SU-DHL-6 (cell line): ENCODE measurements around the gene OSER1.

Experiments
- H2AFZ ChIP-seq: fragments of 200-600 bp; sonication (generic); 2 replicates; pipeline ENCODE4 v1.6.1; 2014; ENCODE audit warnings: low read depth, mild to moderate bottlenecking, moderate library complexity, mixed read lengths, antibody characterized with exemption, low read length; ENCODE audit not compliant: severe bottlenecking
- H3F3A ChIP-seq: fragments of 200-600 bp; shearing (Covaris generic); 2 replicates; pipeline ENCODE4 v1.6.0; 2016; ENCODE audit warnings: antibody characterized with exemption, mild to moderate bottlenecking; ENCODE audit not compliant: insufficient read depth
- H3K27ac ChIP-seq: fragments of 200-600 bp; sonication (generic); 2 replicates; pipeline ENCODE4 v1.5.1; 2016; ENCODE audit warnings: low read depth, mild to moderate bottlenecking, low read length, moderate library complexity, mixed read lengths
- H3K27me3 ChIP-seq: fragments of 200-600 bp; sonication (generic), shearing (Covaris generic); 2 replicates; pipeline ENCODE4 v1.6.0; 2014; ENCODE audit warnings: mild to moderate bottlenecking, low read length
- H3K36me3 ChIP-seq: fragments of 200-600 bp; sonication (generic); 2 replicates; pipeline ENCODE4 v1.6.1; 2014; ENCODE audit warnings: mild to moderate bottlenecking, low read length, mixed read lengths
- H3K4me2 ChIP-seq: fragments of 300-600, 200-600 bp; shearing (Covaris generic), sonication (generic); 2 replicates; pipeline ENCODE4 v1.6.0; 2014; ENCODE audit warnings: low read length, low read depth, mild to moderate bottlenecking; ENCODE audit not compliant: poor library complexity, severe bottlenecking
- H3K4me3 ChIP-seq: fragments of 200-600 bp; sonication (generic); 2 replicates; pipeline ENCODE4 v1.5.1; 2014; ENCODE audit warnings: antibody characterized with exemption, low read length, mild to moderate bottlenecking, mixed read lengths; ENCODE audit not compliant: insufficient read depth, poor library complexity, severe bottlenecking
- H3K79me2 ChIP-seq: fragments of 200-600 bp; sonication (generic); 2 replicates; pipeline ENCODE4 v1.6.1; 2014; ENCODE audit warnings: mild to moderate bottlenecking, low read length, moderate library complexity; ENCODE audit not compliant: insufficient read depth
- H3K9ac ChIP-seq: fragments of 200-600 bp; sonication (generic); 2 replicates; pipeline ENCODE4 v1.7.0; 2014; ENCODE audit warnings: mild to moderate bottlenecking, low read length
- H3K9me2 ChIP-seq: fragments of 200-600 bp; sonication (generic); replicated peaks from 2 replicates; pipeline ENCODE4 v1.6.1; 2014; ENCODE audit warnings: low read length; ENCODE audit not compliant: insufficient read depth
- H3K9me3 ChIP-seq: fragments of 200-600 bp; sonication (generic); 2 replicates; pipeline ENCODE4 v1.6.1; 2014; ENCODE audit warnings: low read length, mixed read lengths; ENCODE audit not compliant: insufficient read depth
- H4K20me1 ChIP-seq: fragments of 200-600 bp; sonication (generic); 2 replicates; pipeline ENCODE4 v1.6.1; 2014; ENCODE audit warnings: low read depth, mild to moderate bottlenecking, antibody characterized with exemption, low read length, moderate library complexity, mixed read lengths
- EZH2phosphoT487 ChIP-seq: fragments of 200-600 bp; sonication (generic), shearing (Covaris generic); conservative IDR thresholded peaks from 2 replicates; pipeline ENCODE4 v1.6.1; 2018; ENCODE audit warnings: mild to moderate bottlenecking, antibody characterized with exemption, low read length, moderate library complexity, mixed read lengths
- TF ChIP-seq, protein P1 (sequence below): fragments of 200-600 bp; sonication (generic); IDR thresholded peaks from one replicate; pipeline ENCODE4 v1.5.1; 2017; ENCODE audit warnings: antibody characterized with exemption, mild to moderate bottlenecking, low read length, moderate library complexity; ENCODE audit not compliant: insufficient read depth, poor library complexity, severe bottlenecking

OSER1 gene

DNA sequence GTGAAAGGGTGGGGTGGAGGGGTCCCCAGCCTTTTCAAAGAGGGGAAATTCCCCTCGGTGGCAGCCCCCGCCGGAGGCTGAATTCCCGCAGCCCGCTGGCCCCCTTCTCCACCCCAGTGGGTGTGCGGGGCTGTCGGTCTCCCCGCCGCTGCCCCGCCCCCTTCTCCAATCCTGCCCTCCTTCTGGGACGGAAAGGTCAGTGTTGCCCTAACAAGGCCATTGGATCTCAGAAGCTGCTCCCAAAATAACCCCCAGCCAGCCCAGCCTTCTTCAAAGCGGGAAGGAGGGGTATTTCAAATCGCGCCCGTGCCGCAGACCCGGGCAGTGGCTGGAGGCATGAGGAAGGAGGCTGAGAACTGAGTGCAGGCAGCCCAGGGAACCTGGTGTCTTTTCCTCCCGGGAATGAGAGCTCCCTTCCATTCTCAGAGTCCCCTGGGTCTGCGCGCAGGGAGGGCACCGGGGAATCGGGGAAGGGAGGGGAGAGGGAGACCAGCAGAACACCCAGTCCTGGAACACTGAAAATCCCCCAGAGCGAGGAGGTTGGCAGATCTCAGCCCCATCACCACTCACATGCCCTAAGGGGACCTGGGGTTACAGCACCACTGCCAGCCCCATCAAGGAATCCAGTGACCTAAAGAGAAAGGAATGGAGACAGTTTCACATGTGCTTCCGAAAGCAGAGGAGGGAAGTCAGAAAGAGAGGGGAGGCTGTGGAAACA is 23.4 kb downstream of the OSER1 start, which contains the start of gene JPH2:
Gene JPH2, minus strand, starts transcription at position 135 of the 718 bp plus-strand sequence. CDS start 483 bp downstream, outside the sequence.
- H3K9ac ChIP-seq = no peak within 1 kb of the TSS
- H2AFZ ChIP-seq = no peak within 1 kb of the TSS
- H3F3A ChIP-seq = no peaks in the 10 kb centered on the region
- H3K4me2 ChIP-seq = no peak within 1 kb of the TSS
- no peaks in the 10 kb centered on the region for H3K9me2 ChIP-seq
- no peaks in the 10 kb centered on the region for H3K27me3 ChIP-seq
- H3K27ac ChIP-seq = no peak within 1 kb of the TSS
- no peak within 1 kb of the TSS for H3K4me3 ChIP-seq
- no peaks in the 10 kb centered on the region for H4K20me1 ChIP-seq
- no peak for TF ChIP-seq EZH2phosphoT487
- TF ChIP-seq, protein P1, sequence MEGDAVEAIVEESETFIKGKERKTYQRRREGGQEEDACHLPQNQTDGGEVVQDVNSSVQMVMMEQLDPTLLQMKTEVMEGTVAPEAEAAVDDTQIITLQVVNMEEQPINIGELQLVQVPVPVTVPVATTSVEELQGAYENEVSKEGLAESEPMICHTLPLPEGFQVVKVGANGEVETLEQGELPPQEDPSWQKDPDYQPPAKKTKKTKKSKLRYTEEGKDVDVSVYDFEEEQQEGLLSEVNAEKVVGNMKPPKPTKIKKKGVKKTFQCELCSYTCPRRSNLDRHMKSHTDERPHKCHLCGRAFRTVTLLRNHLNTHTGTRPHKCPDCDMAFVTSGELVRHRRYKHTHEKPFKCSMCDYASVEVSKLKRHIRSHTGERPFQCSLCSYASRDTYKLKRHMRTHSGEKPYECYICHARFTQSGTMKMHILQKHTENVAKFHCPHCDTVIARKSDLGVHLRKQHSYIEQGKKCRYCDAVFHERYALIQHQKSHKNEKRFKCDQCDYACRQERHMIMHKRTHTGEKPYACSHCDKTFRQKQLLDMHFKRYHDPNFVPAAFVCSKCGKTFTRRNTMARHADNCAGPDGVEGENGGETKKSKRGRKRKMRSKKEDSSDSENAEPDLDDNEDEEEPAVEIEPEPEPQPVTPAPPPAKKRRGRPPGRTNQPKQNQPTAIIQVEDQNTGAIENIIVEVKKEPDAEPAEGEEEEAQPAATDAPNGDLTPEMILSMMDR = no peak
- no peaks in the 10 kb centered on the region for H3K9me3 ChIP-seq
- H3K79me2 ChIP-seq = no peaks in the 10 kb centered on the region
- H3K36me3 ChIP-seq = no peaks in the 10 kb centered on the region

DNA sequence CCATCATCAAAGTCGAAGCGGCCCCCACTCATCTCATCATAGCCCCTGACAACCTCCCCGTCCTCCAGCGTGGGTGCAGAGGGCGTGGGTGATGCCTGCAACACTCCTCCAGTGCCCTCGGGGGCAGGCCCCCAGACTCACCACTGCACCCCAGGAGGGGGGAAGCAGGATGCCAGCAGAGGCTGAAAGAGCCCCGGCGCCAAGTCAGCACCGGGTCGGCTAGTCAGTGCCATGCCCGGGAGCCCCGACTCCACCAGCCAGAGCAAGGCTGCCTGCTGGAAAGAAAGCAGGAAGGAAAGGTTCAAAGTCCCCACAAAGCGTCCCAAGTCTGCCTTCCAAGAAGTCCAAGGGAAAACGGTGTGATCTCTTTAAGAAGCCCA is 23.9 kb downstream of the OSER1 start:
- no peaks in the 10 kb centered on the region for H3K9me3 ChIP-seq
- no peak overlapping the region for H3K4me3 ChIP-seq
- no peaks in the 10 kb centered on the region for H3K27me3 ChIP-seq
- H3K79me2 ChIP-seq = no peaks in the 10 kb centered on the region
- no peaks in the 10 kb centered on the region for H3K9me2 ChIP-seq
- no peak overlapping the region for H3K27ac ChIP-seq
- no peak overlapping the region for H2AFZ ChIP-seq
- H3K36me3 ChIP-seq = no peaks in the 10 kb centered on the region
- no peaks in the 10 kb centered on the region for H3F3A ChIP-seq
- TF ChIP-seq, protein P1 = no peak
- no peak for TF ChIP-seq EZH2phosphoT487
- no peak overlapping the region for H3K9ac ChIP-seq
- H4K20me1 ChIP-seq = no peaks in the 10 kb centered on the region
- H3K4me2 ChIP-seq = no peak overlapping the region

DNA sequence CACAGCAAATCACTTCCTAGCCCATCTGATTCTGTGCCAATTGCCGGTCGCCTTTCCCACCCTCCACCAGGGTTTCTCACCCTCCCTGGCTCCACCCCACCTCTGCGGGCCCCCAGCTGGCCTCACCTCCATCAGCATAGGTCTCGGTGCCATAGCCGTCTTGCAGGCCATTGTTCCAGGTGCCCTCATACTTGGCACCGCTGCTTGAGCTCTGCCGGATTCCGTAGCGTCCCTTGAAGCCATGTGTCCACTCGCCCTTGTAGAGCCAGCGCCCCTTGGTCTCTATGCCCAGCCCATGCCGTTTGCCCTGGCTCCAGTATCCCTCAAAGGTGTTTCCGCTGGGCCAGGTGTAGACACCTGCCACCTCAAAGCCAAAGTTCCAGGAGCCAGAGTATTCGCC is 24.4 kb downstream of the OSER1 start:
- Histone ChIP-seq H3K4me3 (no peak overlapping the region), H3K9me2 (no peaks in the 10 kb centered on the region), H3K79me2 (no peaks in the 10 kb centered on the region), H3K27me3 (no peaks in the 10 kb centered on the region), H3K27ac (no peak overlapping the region), H3K9ac (no peak overlapping the region), H3F3A (no peaks in the 10 kb centered on the region), H4K20me1 (no peaks in the 10 kb centered on the region), H3K9me3 (no peaks in the 10 kb centered on the region), H3K4me2 (no peak overlapping the region), H3K36me3 (no peaks in the 10 kb centered on the region), H2AFZ (no peak overlapping the region)
- TF ChIP-seq EZH2phosphoT487 = no peak
- TF ChIP-seq, protein P1 = no peak
